Vagina (tissue), 2 donors: ENCODE measurements around the gene RTP4.

Experiments used
- POLR2A ChIP-seq, 2 donors: fragments of 450-650 bp; IDR thresholded peaks; one replicate each; pipeline ENCODE4 v1.6.1; 2017; ENCODE audit warnings: antibody characterized with exemption in 2 of 2, mild to moderate bottlenecking in 2 of 2, moderate library complexity in 2 of 2
- TF ChIP-seq, protein P1 (sequence below), 3 experiments: fragments of 450-650 bp in 2 of 3; fragments of 200-600 bp in 1 of 3; sonication (generic) in 1 of 3; IDR thresholded peaks; one replicate each; pipeline ENCODE4 v1.5.1; 2017 to 2019; ENCODE audit warnings: antibody characterized with exemption in 3 of 3, mild to moderate bottlenecking in 2 of 3, moderate library complexity in 2 of 3

DNA sequence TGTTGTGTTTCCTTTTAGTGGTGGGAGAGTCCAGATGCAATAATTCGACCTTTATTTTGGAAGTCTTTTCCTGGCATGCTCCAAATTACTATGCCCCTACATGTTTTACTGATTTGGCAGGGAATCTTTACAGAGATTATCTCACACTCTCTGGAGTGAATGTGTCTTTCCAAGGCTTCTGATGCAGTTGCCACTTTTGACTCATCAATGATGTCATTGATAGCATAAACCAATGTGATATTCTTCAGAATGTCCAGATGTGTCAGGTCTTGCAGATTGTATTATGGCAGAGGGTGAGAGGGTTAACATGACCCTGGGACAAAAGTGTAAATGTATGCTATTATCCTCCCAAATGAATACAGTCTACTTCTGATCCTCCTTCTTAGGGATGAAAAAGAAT, 9.7 kb downstream of the RTP4 start:
- no peak for TF ChIP-seq POLR2A (IDR thresholded peaks at IDR 0.05)
- TF ChIP-seq, protein P1, sequence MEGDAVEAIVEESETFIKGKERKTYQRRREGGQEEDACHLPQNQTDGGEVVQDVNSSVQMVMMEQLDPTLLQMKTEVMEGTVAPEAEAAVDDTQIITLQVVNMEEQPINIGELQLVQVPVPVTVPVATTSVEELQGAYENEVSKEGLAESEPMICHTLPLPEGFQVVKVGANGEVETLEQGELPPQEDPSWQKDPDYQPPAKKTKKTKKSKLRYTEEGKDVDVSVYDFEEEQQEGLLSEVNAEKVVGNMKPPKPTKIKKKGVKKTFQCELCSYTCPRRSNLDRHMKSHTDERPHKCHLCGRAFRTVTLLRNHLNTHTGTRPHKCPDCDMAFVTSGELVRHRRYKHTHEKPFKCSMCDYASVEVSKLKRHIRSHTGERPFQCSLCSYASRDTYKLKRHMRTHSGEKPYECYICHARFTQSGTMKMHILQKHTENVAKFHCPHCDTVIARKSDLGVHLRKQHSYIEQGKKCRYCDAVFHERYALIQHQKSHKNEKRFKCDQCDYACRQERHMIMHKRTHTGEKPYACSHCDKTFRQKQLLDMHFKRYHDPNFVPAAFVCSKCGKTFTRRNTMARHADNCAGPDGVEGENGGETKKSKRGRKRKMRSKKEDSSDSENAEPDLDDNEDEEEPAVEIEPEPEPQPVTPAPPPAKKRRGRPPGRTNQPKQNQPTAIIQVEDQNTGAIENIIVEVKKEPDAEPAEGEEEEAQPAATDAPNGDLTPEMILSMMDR (IDR thresholded peaks at IDR 0.05): no peak
